GM19372 (cell line): ENCODE results near the gene COG7.
"Not testable (repeated sequence)": the region's sequence is repeated elsewhere in the genome, so short reads cannot be mapped to it uniquely, and the experiment has no call there.

ENCODE experiments used
- ATAC-seq: cut with Tn5 transposase; IDR thresholded peaks from one replicate; pipeline ENCODE4 v1.9.1; 2021; ENCODE audit warnings: mild to moderate bottlenecking, low read depth, moderate library complexity; ENCODE audit not compliant: unreplicated experiment

The COG7 gene

GRCh38 chr16:23389201-23389600 is 63.8 kb downstream of the COG7 start:
- no peak for ATAC-seq

GRCh38 chr16:23388786-23389185 is 64.2 kb downstream of the COG7 start:
- ATAC-seq, result no peak

GRCh38 chr16:23387666-23388065 is 65.3 kb downstream of the COG7 start:
- ATAC-seq, result no peak

GRCh38 chr16:23385441-23385840 is 67.5 kb downstream of the COG7 start:
- ATAC-seq, result no peak

- no peak for ATAC-seq
These were observed 68.1 kb downstream of the COG7 start for GRCh38 chr16:23384878-23385277.

GRCh38 chr16:23383881-23384280 is 69.1 kb downstream of the COG7 start:
- no peak for ATAC-seq

- no peak for ATAC-seq
These were observed 70.7 kb downstream of the COG7 start for GRCh38 chr16:23382279-23382678.

GRCh38 chr16:23381702-23382101 is 71.3 kb downstream of the COG7 start:
- ATAC-seq, result not testable (repeated sequence)

- ATAC-seq, result no peak
These were observed 72.5 kb downstream of the COG7 start for GRCh38 chr16:23380501-23380951.

GRCh38 chr16:23379707-23380106 is 73.3 kb downstream of the COG7 start:
- no peak for ATAC-seq

- no peak for ATAC-seq
These were observed 74.1 kb downstream of the COG7 start for GRCh38 chr16:23378921-23379320.

GRCh38 chr16:23378256-23378655 is 74.7 kb downstream of the COG7 start:
- no peak for ATAC-seq

- ATAC-seq, result no peak
These were observed 75.7 kb downstream of the COG7 start for GRCh38 chr16:23377071-23377931.

GRCh38 chr16:23375643-23376042 is 77.3 kb downstream of the COG7 start:
- no peak for ATAC-seq

- ATAC-seq, result no peak
These were observed 78.1 kb downstream of the COG7 start for GRCh38 chr16:23374721-23375510.

GRCh38 chr16:23373436-23374219 is 79.4 kb downstream of the COG7 start:
- ATAC-seq, result no peak

GRCh38 chr16:23371368-23371767 is 81.6 kb downstream of the COG7 start:
- no peak for ATAC-seq

GRCh38 chr16:23369416-23369815 is 83.6 kb downstream of the COG7 start:
- ATAC-seq, result no peak

- no peak for ATAC-seq
These were observed 84.5 kb downstream of the COG7 start for GRCh38 chr16:23368469-23368868.

- ATAC-seq, result no peak
These were observed 85.0 kb downstream of the COG7 start for GRCh38 chr16:23367988-23368387.

GRCh38 chr16:23367564-23367963 is 85.4 kb downstream of the COG7 start:
- no peak for ATAC-seq
